Lower lobe of right lung (tissue), 2 donors: ENCODE results near the gene TMOD1. TPM values are rescaled to one million over a fixed set of nuclear protein-coding genes. Genes with fewer than 3 reads are reported as not detected.
A peak's percentile ranks its signal among the peaks of the same experiment; 100 is the strongest.

Experiments
- ATAC-seq, 2 donors: fragments of 200-7000 bp; cut with Tn5 transposase; one replicate each; pipeline ENCODE4 v1.9.1; 2020 to 2022; ENCODE audit warnings: mild to moderate bottlenecking in 2 of 2, moderate library complexity in 2 of 2
- DNase-seq: peaks from one replicate; pipeline ENCODE4 v3.0.0-alpha.2; 2020
- H3K27ac ChIP-seq: fragments of 200-600 bp; one replicate; pipeline ENCODE4 v1.8.0; 2022
- H3K27me3 ChIP-seq: fragments of 200-600 bp; one replicate; pipeline ENCODE4 v1.8.0; 2022; ENCODE audit warnings: low read depth
- H3K36me3 ChIP-seq: fragments of 200-600 bp; one replicate; pipeline ENCODE4 v1.8.0; 2022; ENCODE audit warnings: mild to moderate bottlenecking
- H3K4me1 ChIP-seq: fragments of 200-600 bp; one replicate; pipeline ENCODE4 v1.8.0; 2022
- H3K4me3 ChIP-seq: fragments of 200-600 bp; one replicate; pipeline ENCODE4 v1.8.0; 2022; ENCODE audit warnings: mild to moderate bottlenecking
- H3K9me3 ChIP-seq: fragments of 200-600 bp; one replicate; pipeline ENCODE4 v1.8.0; 2022
- CTCF ChIP-seq: fragments of 200-600 bp; IDR thresholded peaks from one replicate; pipeline ENCODE4 v1.8.0; 2022; ENCODE audit warnings: antibody characterized with exemption, mild to moderate bottlenecking
- intact Hi-C: fragments of 100-400 bp; cut with DNase I; formaldehyde crosslinking; loops from one replicate; pipeline ENCODE4 v1.11.0; 2022
- total RNA-seq: library from RNA; stranded (reverse); fragmentation: NEBNext Ultra II Directional; extraction: Animal tissue kit (Norgen Biotek cat#: 25700); gene quantifications from one replicate; pipeline ENCODE4 v1.2.1, GENCODE V29; 2021
- donor health status: DM: no; HTN: yes; CAD: no; lungs with severe emphysema.

Gene TMOD1
- total RNA-seq, 1 donor from 2014 or later: 7.9 TPM

- no peak for TF ChIP-seq CTCF
- H3K27me3 ChIP-seq: no peaks in the 10 kb centered on the region
- peak; percentile 19 to 42 for ATAC-seq
- H3K9me3 ChIP-seq: no peaks in the 10 kb centered on the region
- intact Hi-C loops: no loop called here
- H3K36me3 ChIP-seq: no peaks in the 10 kb centered on the region
- H3K4me1 ChIP-seq: peaks cover 53% of the 10 kb centered on the region
- peak overlapping the region; percentile 98 for H3K27ac ChIP-seq
- H3K4me3 ChIP-seq: peak overlapping the region; percentile 94
- DNase-seq: peak; percentile 77
Measured at GRCh38 chr9:97632248-97632984, 130.9 kb downstream of the TMOD1 start.

- H3K9me3 ChIP-seq: no peaks in the 10 kb centered on the region
- peak within 1 kb of the TSS; percentile 98 for H3K27ac ChIP-seq
- no peaks in the 10 kb centered on the region for H3K27me3 ChIP-seq
- H3K4me1 ChIP-seq: peaks cover 53% of the 10 kb centered on the region
- no peak for TF ChIP-seq CTCF
- peak; percentile 99 for DNase-seq
- intact Hi-C loops: no loop called here
- H3K4me3 ChIP-seq: peak within 1 kb of the TSS; percentile 94
- H3K36me3 ChIP-seq: no peaks in the 10 kb centered on the region
- peak; percentile 95 to 97 for ATAC-seq
Measured at GRCh38 chr9:97632985-97633858, 131.8 kb downstream of the TMOD1 start, which contains the start of the genes NCBP1 and TSTD2. TSS of gene NCBP1 (plus strand) at chr9:97633821. CDS start at chr9:97633882, 61 bp downstream. TSS of gene TSTD2 (minus strand) at chr9:97633368. CDS start at chr9:97627562, 5,806 bp downstream.

DNA sequence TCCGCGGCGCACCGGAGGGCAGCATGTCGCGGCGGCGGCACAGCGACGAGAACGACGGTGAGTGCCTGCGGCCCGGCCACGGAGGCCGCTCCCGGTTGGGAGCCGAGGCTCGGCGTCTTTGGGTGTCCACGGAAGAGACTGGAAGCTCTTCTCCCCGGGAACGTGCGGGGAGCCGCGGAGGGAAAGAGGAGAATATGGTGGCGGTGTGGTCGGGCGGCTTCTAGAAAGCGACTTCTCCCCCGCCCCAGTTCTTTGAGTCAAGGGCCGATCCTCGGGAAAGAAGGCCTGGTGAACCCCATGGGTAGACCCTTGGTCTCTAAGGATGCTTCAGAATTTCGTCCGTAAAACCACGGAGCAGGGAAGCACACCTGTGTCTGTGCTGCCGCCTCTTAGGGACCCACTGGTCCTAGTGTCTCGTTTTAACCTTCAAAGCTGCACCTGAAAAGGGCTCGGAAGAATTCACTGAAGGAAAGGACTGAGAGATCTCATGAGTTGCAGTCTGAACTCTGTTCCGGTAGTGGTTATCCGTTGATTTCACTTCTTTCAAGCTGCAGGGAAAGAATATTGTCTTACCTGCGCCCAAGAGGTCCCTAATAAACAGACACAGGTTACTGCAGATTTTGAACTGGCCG is 132.5 kb downstream of the TMOD1 start:
- peaks cover 53% of the 10 kb centered on the region for H3K4me1 ChIP-seq
- no peaks in the 10 kb centered on the region for H3K36me3 ChIP-seq
- intact Hi-C loops: no loop called here
- no peaks in the 10 kb centered on the region for H3K9me3 ChIP-seq
- peak overlapping the region; percentile 94 for H3K4me3 ChIP-seq
- no peak for TF ChIP-seq CTCF
- H3K27ac ChIP-seq: peak overlapping the region; percentile 98
- ATAC-seq (peak; percentile 0 to 7), DNase-seq (no peak)
- no peaks in the 10 kb centered on the region for H3K27me3 ChIP-seq

DNA sequence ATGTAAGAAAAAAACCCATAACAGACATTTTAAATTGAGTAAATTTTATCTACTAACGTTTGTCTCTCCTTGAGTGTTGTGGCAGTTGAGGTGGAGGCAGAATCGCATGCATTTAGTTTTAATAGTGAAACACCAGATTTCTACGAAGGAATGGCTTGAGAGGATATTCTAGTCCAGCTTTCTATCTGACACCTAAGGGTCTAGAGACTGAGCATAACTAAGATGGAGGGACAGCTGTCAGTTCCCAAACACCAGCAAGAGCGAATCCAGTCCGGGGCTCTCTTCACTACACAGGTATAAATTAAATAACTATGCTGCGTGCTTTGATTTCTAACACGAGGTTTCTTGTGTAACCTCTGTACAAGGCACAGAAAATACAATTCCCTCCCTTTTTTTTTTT is 133.6 kb downstream of the TMOD1 start:
- H3K27ac ChIP-seq: no peak overlapping the region
- no peaks in the 10 kb centered on the region for H3K9me3 ChIP-seq
- no peaks in the 10 kb centered on the region for H3K27me3 ChIP-seq
- TF ChIP-seq CTCF: no peak
- no peak for DNase-seq
- no peaks in the 10 kb centered on the region for H3K36me3 ChIP-seq
- no peak for ATAC-seq
- peak overlapping the region; percentile 94 for H3K4me3 ChIP-seq
- H3K4me1 ChIP-seq: peaks cover 59% of the 10 kb centered on the region
- intact Hi-C loops: no loop called here

GRCh38 chr9:97636903-97637302 is 135.4 kb downstream of the TMOD1 start:
- Histone ChIP-seq H3K27ac (no peak overlapping the region), H3K4me1 (peaks cover 56% of the 10 kb centered on the region), H3K9me3 (no peaks in the 10 kb centered on the region), H3K36me3 (peaks cover 15% of the 10 kb centered on the region), H3K4me3 (no peak overlapping the region), H3K27me3 (no peaks in the 10 kb centered on the region)
- no peak for TF ChIP-seq CTCF
- DNase-seq (no peak), ATAC-seq (no peak)
- intact Hi-C loops: no loop called here
